ENCODE results near the gene NCOA6. TPM values are rescaled to one million over a fixed set of nuclear protein-coding genes. Genes with fewer than 3 reads are reported as not detected.
A peak's percentile ranks its signal among the peaks of the same experiment; 100 is the strongest.

The NCOA6 gene
- total and polyA plus RNA-seq, 4 donors, result 18.6 to 49.6 (median 33.6) TPM

DNA sequence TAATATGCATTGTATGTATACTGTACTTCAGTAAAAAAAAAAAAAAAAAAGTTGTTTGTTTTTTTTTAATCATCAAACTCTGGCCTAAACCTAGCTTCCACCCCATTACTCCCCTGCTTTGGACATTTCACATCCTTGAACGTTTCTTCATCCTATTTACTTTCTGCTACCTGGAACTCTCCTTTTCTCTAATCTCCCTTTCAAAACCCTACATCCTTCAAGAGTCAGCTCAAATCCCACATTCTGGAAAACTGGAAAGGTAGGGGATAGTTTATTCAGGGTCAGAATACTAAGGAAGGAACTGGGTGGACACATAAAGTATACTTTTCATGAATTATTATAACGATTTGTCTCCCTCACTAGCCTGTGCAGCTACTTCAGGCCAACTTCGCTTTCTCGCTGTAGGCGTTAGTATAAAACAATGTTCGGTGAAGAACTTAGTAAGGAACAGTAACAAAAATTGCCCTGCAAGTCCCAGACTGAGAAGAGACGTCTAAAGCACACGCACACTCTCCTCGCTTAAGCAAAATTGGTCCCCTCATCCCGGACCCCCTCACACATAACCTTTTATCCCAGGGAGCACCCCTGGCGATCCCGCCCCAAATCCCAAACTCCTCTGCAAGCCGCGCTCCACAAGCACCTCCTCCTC lies 149.3 kb downstream of the NCOA6 start:
- Histone ChIP-seq H3K4me3 (ENCODE audit: low read depth, low read length) (peak overlapping the region; percentile 74), H3K4me1 (ENCODE audit: control insufficient read depth, insufficient read depth, low read length) (peaks cover 7% of the 10 kb centered on the region), H3K27me3 (ENCODE audit: control insufficient read depth, insufficient read depth, low read length) (no peaks in the 10 kb centered on the region), H3K27ac (ENCODE audit: low read depth, low read length) (peak overlapping the region; percentile 64), H3K9me3 (ENCODE audit: control insufficient read depth, insufficient read depth, low read length) (no peaks in the 10 kb centered on the region), H3K36me3 (ENCODE audit: control insufficient read depth, insufficient read depth, low read length) (no peaks in the 10 kb centered on the region)
- 0% methylated on average over 9 of the region's 14 CpGs for WGBS (ENCODE audit: insufficient coverage)
- DNase-seq (ENCODE audit: low read depth in 4 of 6, low spot score in 6 of 6), result peak in 1 of 6 donors; percentile 8

DNA sequence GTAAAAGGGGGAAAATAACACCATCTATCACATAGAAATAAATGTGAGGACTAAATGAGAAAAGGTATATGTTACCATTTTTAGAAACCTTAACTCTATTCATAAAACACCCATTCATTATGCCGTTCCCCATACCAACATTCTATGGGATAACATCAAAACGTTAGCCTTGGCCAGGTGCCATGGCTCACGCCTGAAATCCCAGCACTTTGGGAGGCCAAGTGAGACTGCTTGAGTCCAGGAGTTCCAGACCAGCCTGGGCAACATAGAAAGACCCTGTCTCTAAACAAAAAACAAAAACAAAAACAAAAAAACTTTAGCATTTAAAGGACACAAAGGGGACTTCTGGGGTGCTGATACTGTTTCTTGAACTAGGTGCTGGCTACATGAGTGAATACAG lies 149.9 kb downstream of the NCOA6 start:
- WGBS (ENCODE audit: insufficient coverage), result 51% methylated on average over 3 of the region's 3 CpGs
- Histone ChIP-seq H3K4me1 (ENCODE audit: control insufficient read depth, insufficient read depth, low read length) (peaks cover 7% of the 10 kb centered on the region), H3K4me3 (ENCODE audit: low read depth, low read length) (no peak overlapping the region), H3K36me3 (ENCODE audit: control insufficient read depth, insufficient read depth, low read length) (no peaks in the 10 kb centered on the region), H3K27ac (ENCODE audit: low read depth, low read length) (no peak overlapping the region), H3K27me3 (ENCODE audit: control insufficient read depth, insufficient read depth, low read length) (no peaks in the 10 kb centered on the region), H3K9me3 (ENCODE audit: control insufficient read depth, insufficient read depth, low read length) (no peaks in the 10 kb centered on the region)
- no peak for DNase-seq (ENCODE audit: low read depth in 4 of 6, low spot score in 6 of 6)

DNA sequence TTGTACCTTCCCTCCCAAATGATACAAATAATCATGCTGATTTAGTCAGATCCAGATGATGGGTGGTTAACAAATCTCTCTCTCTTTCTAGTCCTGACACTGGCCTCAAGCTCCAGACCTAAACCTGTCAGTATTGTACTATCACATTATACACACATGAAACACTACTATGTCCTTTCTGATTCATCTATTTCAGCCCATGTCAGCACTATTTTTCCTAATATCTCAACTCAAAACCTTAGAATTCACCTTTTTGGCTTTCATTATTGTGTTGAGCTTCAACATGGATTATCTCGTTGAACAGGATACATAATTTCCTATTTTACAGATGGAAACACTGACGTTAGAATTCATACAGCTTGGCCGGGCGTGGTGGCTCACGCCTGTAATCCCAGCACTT lies 152.0 kb downstream of the NCOA6 start:
- no peak overlapping the region for H3K27ac ChIP-seq (ENCODE audit: low read depth, low read length)
- DNase-seq (ENCODE audit: low read depth in 4 of 6, low spot score in 6 of 6), result no peak
- H3K27me3 ChIP-seq (ENCODE audit: control insufficient read depth, insufficient read depth, low read length), result no peaks in the 10 kb centered on the region
- no peaks in the 10 kb centered on the region for H3K9me3 ChIP-seq (ENCODE audit: control insufficient read depth, insufficient read depth, low read length)
- peaks cover 7% of the 10 kb centered on the region for H3K4me1 ChIP-seq (ENCODE audit: control insufficient read depth, insufficient read depth, low read length)
- no peak overlapping the region for H3K4me3 ChIP-seq (ENCODE audit: low read depth, low read length)
- WGBS (ENCODE audit: insufficient coverage), result 96% methylated on average over 5 of the region's 5 CpGs
- no peaks in the 10 kb centered on the region for H3K36me3 ChIP-seq (ENCODE audit: control insufficient read depth, insufficient read depth, low read length)

- no peaks in the 10 kb centered on the region for H3K9me3 ChIP-seq (ENCODE audit: control insufficient read depth, insufficient read depth, low read length)
- no CpG with 5 or more reads among the region's 1 CpG for WGBS (ENCODE audit: insufficient coverage)
- no peaks in the 10 kb centered on the region for H3K27me3 ChIP-seq (ENCODE audit: control insufficient read depth, insufficient read depth, low read length)
- DNase-seq (ENCODE audit: low read depth in 4 of 6, low spot score in 6 of 6), result no peak
- H3K27ac ChIP-seq (ENCODE audit: low read depth, low read length), result no peak overlapping the region
- no peaks in the 10 kb centered on the region for H3K4me1 ChIP-seq (ENCODE audit: control insufficient read depth, insufficient read depth, low read length)
- no peak overlapping the region for H3K4me3 ChIP-seq (ENCODE audit: low read depth, low read length)
- no peaks in the 10 kb centered on the region for H3K36me3 ChIP-seq (ENCODE audit: control insufficient read depth, insufficient read depth, low read length)
Measured at GRCh38 chr20:34669094-34669493, 156.4 kb downstream of the NCOA6 start.

Small RNAs within 50 kb of the gene (small RNA-seq; reads per million reads assigned to genes)
- gene AL118520.1 (ENCODE audit: low replicate concordance), result not detected

Other genes with a start within 250 kb of the NCOA6 start
- gene PIGU, start 148.6 kb downstream of the NCOA6 start, total RNA-seq, result 10 to 100 TPM; 21.7 to 22.3 TPM
- 10 to 100 TPM; 36.9 to 38.1 TPM for gene PIGU, start 148.6 kb downstream of the NCOA6 start, polyA plus RNA-seq (ENCODE audit: insufficient read length in 2 of 2)
- gene TP53INP2, start 121.3 kb downstream of the NCOA6 start, total RNA-seq, result 10 to 100 TPM; 11.3 to 11.6 TPM
- gene TP53INP2, start 121.3 kb downstream of the NCOA6 start, polyA plus RNA-seq (ENCODE audit: insufficient read length in 2 of 2), result 10 to 100 TPM; 53.8 to 57.0 TPM
- 10 to 100 TPM; 10.8 to 22.0 TPM for gene GGT7, start 47.2 kb upstream of the NCOA6 start, total RNA-seq
- gene GGT7, start 47.2 kb upstream of the NCOA6 start, polyA plus RNA-seq (ENCODE audit: insufficient read length in 2 of 2), result 10 to 100 TPM; 64.3 to 85.2 TPM
- gene ACSS2, start 51.0 kb upstream of the NCOA6 start, total RNA-seq, result 10 to 100 TPM; 27.8 to 35.3 TPM
- gene ACSS2, start 51.0 kb upstream of the NCOA6 start, polyA plus RNA-seq (ENCODE audit: insufficient read length in 2 of 2), result 10 to 100 TPM; 38.2 to 48.5 TPM
- gene GSS, start 130.2 kb upstream of the NCOA6 start, total RNA-seq, result 10 to 100 TPM; 34.5 to 49.4 TPM
- 10 to 100 TPM; 44.3 to 51.0 TPM for gene GSS, start 130.2 kb upstream of the NCOA6 start, polyA plus RNA-seq (ENCODE audit: insufficient read length in 2 of 2)
- 1 to 10 TPM in 1 of 2 donors, under 1 TPM in 1; 0.89 to 1.6 TPM for gene MYH7B, start 130.2 kb upstream of the NCOA6 start, total RNA-seq
- gene MYH7B, start 130.2 kb upstream of the NCOA6 start, polyA plus RNA-seq (ENCODE audit: insufficient read length in 2 of 2), result 1 to 10 TPM; 5.5 to 6.4 TPM

Measured in spinal cord (tissue), 10 donors.